ENCODE measurements around the gene CD63.

GRCh38 chr12:55734595-55734994 lies 5.8 kb upstream of the CD63 start:
- TF ChIP-seq CTCF (conservative IDR thresholded peaks at IDR 0.05; ENCODE audit: low read depth, low read length) (no peak), EZH2phosphoT487 (IDR thresholded peaks at IDR 0.05; ENCODE audit: borderline replicate concordance, low read length) (no peak)

Data from PC-3 (cell line).